CD4-positive, alpha-beta T cell treated with Interleukin-6 for 4 hours (primary cell): ENCODE results near the gene GRIFIN.

Experiments used
- DNase-seq: peaks from one replicate; pipeline ENCODE4 v3.0.0-alpha.2; 2020; ENCODE audit warnings: mixed read lengths

The GRIFIN gene

GRCh38 chr7:2512179-2512661, 36.0 kb upstream of the GRIFIN start:
- DNase-seq, result no peak

GRCh38 chr7:2511769-2512168, 35.6 kb upstream of the GRIFIN start:
- DNase-seq, result no peak

DNA sequence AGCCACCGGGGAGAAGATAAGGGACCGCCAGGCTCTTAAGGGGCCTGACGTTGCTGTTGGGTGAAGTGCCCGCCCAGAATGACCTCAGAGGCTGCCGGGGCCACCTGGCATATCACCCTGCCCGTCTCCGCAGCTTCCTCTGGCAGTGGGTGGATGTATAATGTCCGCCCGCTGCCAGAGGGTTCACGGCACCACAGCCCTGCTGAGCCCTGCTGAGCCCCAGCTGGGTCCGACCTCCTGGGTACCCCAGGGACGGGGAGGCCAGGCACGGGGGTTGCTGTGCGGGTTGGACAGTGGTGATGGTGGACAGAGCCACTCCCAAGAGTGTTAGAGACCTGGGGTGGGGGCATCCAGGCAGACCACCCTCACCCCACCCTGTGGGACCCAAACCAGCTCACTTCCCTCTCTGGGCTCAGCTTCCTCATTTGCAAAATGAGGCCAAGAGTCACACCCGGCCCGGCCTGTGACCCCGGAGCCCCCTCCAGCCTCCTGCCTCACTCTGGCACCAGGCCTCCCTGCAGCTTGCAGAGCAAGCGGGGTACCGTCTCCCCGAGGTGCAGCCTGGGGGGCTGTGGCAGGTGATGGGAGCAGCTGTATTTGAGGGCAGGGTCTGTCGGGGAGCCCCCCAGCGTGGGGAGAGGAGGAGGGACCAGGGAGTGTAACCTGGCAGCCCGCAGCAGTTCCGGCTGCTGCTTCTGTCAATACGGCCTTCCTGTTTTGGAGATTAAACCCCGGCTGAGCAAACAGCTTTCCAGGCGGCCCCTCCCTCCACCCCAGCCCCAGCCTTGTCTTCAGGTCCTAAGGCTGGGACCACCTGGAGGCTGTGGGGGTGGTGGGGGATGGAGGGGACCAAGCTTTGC, 34.9 kb upstream of the GRIFIN start:
- peak; percentile 81 for DNase-seq

- no peak for DNase-seq
These were observed 34.1 kb upstream of the GRIFIN start for GRCh38 chr7:2510130-2510776.

DNA sequence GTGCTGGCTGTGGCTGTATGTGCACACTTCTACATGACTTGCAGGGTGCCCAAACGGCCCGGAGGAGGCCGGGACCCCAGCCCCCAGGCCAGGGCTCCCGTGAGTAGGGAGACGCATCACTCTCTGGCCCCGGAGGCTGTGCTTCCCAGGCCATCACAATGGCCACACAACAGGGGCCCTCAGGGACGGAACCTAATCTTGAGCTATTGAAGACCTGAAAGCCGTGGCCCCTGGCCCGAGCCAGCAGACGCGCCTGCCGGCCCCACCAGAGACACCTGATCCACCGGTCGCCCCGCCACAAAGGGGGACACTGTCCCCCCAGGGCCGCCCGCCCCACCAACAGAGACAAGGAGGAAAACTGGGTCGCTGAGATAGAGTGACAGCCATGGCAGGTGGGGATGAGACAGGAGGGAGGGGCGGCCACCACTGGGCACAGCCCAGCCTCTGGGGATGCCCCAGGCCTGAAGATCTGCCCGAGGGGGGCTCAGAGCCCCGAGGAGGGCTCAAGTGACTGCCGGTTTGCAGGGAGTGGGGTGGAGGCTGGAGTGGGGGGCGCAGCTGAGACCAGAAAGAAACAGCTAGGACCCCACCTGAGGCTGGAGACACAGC, 33.2 kb upstream of the GRIFIN start:
- DNase-seq, result no peak

GRCh38 chr7:2508327-2509215, 32.4 kb upstream of the GRIFIN start:
- DNase-seq, result peak; percentile 94

- no peak for DNase-seq
These were observed 31.7 kb upstream of the GRIFIN start for GRCh38 chr7:2507917-2508306.

- no peak for DNase-seq
These were observed 31.2 kb upstream of the GRIFIN start for GRCh38 chr7:2507208-2507916.

GRCh38 chr7:2505401-2505800, 29.2 kb upstream of the GRIFIN start:
- DNase-seq, result no peak

DNA sequence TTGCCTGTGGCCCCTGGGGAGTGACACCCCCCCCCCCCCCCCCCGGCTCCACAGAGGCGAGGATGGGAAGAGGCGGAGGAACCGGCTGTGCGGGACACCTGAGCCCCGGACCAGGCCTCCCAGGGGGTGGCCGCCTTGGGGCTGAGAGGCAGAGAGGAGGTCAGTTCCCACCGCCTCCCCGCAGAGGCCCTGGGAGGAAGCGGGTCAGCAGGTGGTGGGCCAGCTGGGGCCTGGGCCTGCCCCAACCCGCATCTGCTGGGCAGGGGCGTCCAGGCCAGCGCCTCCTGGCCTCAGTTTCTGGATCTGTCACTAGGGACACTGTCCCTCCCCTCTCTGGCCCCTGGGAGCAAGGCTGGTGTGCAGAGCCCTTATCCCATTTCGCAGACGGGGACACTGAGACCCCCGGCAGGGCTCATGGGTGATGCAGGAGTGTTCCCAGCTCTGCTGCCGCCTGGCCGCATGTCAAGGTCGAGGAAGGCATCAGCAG, 28.7 kb upstream of the GRIFIN start:
- no peak for DNase-seq

- DNase-seq, result no peak
These were observed 28.1 kb upstream of the GRIFIN start for GRCh38 chr7:2504128-2504888.

DNA sequence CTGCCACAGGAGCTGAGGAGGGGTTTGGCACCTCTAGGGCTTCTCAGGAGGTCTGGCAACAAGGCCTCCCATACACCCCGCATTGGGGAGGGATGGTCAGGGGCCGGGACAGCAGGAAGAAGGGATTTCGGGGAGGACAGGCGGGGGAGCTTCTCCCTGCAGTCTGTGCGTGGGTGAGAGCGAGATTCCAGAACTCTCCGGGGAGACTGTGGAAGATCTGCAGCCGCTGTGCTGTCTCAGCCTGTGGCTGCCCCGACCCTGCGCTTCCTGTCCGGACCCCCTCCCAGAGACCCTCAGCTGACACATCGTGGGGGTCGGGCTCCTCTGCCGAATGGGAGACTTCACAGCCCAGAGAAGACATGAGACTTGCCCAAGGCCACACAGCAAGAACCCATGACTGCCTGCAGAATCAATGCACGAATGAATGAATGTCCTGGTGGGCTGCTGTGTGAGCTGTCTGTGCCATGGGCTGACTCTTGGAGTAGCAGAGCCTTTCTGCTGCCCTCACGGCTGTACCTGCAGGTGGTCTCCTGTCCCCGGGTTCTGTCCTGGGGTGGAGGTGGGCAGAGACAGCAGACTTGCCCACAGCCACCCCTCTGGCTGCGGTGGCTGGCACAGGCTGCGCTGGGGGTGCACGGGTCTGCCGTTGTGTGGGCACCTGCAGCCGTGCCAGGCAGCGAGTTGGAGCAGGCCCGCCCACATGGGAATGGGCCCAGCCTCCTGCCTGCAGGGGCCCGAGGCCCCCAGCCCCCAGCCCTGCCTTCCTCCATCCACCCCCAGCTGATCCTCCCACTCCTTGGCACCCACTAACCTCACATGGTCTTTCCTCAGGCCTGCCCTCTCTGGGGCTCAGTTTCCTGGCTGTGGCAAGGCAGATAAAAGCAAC, 27.1 kb upstream of the GRIFIN start:
- DNase-seq, result no peak

- no peak for DNase-seq
These were observed 26.4 kb upstream of the GRIFIN start for GRCh38 chr7:2502647-2502966.

- no peak for DNase-seq
These were observed 25.9 kb upstream of the GRIFIN start for GRCh38 chr7:2501947-2502646.

DNA sequence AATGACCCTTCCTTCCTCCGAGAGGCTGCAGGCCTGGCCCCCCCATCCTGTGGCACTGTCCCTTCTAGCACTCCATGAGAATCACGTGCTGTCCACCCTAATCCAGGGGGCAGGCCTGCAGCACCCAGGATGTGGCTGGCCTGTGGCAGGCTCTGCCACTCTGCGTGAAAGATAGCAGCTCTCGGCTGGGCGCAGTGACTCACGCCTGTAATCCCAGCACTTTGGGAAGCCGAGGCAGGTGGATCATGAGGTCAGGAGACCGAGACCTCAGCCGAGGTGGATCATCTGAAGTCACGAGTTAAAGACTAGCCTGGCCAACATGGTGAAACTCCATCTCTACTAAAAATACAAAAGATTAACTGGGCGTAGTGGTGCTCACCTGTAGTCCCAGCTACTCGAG, 24.5 kb upstream of the GRIFIN start:
- no peak for DNase-seq

DNA sequence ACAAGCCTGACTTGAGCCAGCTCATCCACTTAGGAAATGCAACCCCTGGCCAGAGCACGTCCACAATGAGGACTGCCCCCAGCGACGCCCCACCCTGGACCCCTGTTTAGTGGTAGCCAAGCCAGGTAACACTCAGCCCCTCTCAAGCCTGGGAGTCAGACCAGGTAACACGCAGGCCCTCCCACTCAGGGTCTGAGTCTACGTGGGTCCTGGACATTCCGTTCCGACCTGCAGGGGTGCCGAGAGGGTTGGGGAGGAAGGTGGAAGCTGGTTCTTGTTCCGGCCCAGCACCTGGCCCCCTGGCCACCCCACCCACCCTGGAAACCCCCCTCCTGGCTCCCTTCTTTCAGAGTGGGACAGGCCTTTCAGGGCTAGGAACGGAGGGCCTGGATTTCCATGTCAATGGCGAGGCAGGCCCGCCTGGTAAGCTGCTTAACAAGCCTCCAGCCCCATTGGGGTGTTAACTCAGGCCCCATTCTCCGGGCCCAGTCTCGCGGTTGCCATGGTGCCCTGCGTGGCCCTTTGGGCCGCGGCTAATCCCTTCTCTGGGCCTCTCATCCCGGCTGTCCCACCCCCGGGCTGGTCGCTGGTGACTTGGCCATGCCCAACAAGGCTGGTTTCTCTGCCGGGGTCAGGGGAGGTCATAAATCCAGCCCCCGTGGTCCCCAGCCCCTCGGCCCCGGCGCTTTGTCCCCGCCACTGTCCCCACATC, 23.7 kb upstream of the GRIFIN start:
- DNase-seq, result no peak

- no peak for DNase-seq
These were observed 23.0 kb upstream of the GRIFIN start for GRCh38 chr7:2499181-2499580.

DNA sequence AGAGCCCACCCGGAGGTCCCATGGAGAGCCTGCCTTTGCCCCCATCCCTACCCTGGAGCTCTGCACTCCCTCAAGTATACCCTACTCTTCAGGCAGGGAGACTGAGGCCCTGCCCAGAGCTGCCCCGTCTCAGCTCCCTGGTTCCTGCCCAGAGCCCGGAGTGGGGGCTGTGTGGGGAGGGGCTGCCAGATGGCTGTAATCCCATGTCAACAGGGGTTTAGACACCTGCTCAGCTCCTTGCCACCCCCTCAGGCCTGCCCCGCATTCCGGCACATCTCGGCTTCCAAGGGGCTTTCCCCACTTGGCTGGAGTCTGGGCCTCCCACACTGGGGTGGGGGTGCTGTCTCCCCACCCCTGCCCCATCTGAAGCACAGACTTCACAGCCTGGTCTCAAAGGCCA, 22.5 kb upstream of the GRIFIN start:
- DNase-seq, result no peak
